Activated CD4-positive, alpha-beta T cell treated with anti-CD3 and anti-CD28 coated beads, Interleukin-2, amount 50 U/mL, for 1 hour (primary cell): ENCODE data around the gene RAET1G.
"Not testable (repeated sequence)": the region's sequence is repeated elsewhere in the genome, so short reads cannot be mapped to it uniquely, and the experiment has no call there.

Source experiments
- DNase-seq: peaks from one replicate; pipeline ENCODE4 v3.0.0-alpha.2; 2020

Gene RAET1G, protein sequence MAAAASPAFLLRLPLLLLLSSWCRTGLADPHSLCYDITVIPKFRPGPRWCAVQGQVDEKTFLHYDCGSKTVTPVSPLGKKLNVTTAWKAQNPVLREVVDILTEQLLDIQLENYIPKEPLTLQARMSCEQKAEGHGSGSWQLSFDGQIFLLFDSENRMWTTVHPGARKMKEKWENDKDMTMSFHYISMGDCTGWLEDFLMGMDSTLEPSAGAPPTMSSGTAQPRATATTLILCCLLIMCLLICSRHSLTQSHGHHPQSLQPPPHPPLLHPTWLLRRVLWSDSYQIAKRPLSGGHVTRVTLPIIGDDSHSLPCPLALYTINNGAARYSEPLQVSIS

DNA sequence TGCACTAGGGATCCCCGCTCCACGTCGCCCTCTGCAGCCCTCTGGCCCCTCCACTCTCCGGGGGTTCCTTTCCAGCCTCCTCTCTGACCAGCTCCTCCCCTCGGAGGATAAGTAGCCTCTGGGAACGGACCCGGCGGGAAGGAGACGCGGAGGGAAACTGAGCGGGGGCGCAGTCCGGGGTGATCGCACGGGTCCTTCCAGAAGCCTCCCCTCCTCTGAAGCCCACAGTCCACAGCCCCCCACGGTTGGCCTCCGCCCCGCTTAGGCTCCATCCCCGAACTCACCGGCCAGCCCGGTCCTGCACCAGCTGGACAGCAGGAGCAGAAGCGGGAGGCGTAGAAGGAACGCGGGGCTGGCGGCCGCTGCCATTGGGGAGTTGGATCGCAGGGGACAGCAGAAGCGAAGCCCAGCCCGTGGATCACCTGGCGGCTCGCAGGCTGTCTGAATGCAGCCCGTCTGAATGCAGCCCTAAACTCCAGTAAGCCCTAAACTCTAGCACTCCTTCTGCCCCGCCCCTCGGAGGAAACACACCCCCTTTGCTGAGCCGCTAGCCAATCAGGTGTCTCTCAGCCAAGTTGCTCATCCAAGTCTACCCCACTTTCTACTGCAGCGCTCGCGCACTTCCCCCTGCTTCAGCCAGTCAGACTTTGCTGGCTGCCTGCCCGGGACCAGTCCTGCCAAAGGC lies at the start of gene RAET1G:
Gene RAET1G (minus strand): TSS at position 480 of the 685 bp plus-strand sequence. CDS start 111 bp downstream, at position 369.
- peak; percentile 83 for DNase-seq

DNA sequence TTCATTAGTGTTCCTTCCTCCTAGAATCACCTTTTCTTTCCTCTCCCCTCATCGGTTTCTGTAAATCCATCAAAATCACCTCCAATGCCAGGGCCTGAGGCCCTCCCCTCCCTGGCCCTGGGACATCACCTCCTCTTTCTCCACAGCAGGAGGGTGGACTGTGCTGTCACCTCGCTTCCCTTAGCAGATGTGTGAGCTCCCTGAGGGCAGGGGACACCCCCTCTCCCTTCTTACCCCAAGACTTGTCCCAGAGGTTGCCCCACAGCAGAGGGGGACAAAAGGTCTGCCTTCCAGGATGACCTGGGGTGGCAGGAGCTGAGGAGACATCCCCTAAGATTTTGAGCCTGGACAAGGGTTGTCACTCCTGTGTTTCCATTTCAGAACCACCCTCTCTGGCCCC lies 46.7 kb upstream of the RAET1G start:
- DNase-seq, result no peak

DNA sequence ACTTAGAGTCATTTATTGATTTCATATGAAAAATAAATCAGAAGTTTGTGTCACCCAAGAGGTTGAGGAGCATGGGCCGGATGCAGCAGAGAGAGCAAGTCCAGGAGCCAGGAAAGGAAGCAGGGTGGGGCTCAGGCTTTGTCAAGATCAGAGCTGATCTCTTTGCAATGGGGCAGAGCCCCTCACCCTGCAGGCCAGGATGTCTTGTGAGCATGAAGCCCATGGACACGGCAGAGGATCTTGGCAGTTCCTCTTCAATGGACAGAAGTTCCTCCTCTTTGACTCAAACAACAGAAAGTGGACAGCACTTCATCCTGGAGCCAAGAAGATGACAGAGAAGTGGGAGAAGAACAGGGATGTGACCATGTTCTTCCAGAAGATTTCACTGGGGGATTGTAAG lies 46.0 kb upstream of the RAET1G start:
- DNase-seq, result not testable (repeated sequence)

DNA sequence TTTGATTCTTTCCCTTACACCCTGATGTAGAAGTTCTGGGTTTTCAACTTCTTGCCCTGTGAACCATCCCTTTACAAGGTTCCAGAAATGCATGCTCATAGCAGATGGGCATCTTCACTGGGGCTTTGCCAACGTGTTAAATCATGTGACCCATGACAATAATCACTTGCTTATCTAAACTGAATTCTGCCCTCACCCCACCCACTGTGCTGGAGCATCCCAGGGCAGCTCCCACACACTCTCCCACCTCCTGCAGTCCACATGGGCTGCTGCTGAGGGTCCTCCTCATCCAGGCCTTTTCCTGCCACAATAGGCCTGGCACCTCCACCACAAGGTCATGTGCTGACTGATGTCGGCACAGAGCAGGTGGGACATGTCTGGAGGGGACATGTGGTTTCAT lies 45.1 kb upstream of the RAET1G start:
- not testable (repeated sequence) for DNase-seq

DNA sequence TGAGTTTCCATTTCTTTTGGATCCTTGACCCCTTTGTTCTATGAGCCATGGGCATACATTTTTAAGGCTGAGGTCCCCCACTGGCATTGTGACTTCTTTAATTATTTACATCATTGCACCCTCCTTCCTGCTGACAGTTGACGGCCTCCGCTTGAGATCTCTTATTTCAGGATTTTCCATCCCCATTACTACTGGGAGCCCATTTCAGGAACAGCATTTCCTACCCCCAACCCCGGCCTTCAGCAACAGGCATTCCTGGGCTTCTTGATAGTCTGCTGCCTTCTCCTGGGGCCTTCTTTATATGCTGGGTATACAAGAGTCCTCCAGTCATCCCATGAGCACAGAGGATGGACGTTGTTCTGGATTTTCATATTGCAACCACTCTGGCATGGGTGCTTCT lies 44.7 kb upstream of the RAET1G start:
- no peak for DNase-seq

DNA sequence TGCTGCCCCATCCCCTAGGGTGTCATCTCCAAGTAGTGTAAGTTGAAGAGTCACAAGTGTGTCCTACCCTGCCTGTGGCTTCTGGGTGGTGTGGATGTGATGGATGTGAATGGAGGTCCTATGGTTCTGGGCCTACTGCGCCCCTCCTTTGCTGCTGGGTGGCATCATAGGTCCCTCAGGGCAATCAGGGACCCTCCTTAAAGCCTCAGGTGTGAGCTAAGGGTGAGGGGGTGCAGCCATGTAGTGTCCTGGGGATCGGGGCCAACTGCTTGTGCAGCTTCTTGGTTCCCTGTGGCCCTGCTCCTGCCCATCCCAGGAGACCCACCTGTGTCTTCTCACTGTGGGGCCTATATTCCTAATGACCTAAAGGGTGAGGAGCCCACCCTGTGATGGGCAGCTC lies 43.4 kb upstream of the RAET1G start:
- DNase-seq, result not testable (repeated sequence)

DNA sequence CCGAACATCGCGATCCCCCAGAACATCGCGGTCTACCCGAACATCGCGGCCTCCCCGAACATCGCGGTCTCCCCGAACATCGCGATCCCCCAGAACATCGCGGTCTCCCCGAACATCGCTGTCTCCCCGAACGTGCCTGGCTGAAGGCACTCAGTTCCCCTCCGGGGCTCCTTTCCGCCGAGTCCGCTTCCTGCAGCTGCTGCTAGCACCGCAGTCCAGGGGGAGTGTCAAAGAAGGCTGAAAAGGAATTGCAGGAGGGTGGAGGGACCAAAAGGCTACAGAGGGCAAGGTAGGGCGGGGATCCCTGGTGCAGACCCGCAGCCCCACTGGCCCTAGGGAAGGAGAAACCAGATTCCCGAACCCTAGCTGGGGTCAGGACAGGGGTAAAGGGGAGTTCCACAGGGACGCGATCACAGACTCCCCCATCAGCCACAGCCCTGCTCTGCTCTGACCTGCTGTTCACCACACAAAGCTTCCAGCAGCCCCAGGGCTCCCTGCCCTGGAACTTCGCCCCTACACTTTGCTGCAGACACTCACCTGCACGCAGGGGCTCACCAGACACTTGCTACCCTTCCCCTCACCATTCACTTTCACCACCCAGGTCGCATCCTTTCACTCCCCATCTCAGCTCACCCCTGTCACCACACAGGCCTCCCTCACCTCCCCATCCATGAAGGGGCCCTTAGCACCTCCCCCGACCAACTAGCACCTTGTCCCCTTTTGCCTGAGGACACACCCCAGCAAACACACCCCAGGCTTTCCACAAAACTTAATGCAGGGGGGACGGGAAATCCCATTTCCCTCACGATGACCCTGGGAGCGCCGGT lies 42.5 kb upstream of the RAET1G start:
- no peak for DNase-seq

DNA sequence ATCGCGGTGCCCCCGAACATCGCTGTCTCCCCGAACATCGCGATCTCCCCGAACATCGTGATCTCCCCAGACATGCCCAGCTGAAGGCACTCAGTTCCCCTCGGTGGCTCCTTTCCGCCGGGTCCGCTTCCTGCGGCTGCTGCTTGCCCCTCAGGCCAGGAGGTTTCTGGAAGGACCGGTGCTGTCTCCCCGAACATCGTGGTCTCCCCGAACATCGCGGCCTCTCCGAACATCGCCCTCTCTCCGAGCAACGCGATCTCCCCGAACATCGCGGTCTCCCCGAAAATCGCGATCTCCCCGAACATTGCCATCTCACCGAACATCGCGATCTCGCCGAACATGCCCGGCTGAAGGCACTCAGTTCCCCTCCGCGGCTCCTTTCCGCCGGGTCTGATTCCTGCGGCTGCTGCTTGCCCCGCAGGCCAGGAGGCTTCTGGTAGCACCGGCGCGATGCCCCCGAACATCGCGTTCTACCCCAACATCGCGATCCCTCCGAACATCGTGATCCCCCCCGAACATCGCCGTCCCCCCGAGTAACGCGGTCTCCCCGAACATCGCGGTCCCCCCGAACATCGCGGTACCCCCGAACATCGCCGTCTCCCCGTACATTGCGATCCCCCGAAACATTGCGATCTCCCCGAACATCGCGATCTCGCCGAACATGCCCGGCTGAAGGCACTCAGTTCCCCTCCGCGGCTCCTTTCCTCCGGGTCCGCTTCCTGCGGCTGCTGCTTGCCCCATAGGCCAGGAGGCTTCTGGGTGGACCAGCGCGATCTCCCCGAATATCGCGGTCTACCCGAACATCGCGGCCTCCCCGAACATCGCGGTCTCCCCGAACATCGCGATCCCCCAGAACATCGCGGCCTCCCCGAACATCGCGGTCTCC lies 41.6 kb upstream of the RAET1G start:
- DNase-seq, result no peak

DNA sequence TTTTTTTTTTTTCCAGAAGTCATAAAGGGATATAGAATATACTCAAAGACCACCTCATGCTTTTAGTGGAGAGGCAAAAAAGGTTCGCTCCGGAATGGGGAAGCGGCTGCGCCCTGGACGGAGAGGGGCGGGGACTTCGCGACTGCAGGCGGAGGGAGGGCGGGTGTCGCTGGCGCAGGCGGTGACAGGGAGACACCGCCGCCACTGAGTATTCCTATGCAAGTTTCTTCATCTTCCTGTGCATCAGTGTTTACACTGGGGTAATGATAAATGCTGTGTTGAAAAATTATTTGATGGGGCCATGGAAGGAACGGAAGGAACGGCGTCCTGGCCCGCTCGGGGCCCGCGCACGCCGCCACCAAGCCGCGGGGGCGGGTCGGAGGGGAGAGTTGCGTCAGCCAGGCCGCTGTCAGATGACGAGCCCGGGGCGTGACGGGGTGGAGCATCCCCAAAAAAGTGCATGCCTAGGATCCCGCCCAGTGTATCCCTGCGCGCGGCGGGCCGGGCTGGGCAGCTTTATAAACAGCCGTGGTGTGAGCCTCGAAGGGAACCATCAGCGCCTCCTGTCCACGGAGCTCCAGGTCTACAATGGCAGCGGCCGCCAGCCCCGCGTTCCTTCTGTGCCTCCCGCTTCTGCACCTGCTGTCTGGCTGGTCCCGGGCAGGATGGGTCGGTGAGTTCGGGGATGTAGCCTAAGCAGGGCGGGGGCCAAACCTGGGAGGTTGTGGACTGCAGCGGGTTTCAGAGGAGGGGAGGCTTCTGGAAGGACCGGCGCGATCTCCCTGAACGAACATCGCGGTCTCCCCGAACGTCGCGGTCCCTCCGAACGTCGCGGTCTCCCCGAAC lies 40.8 kb upstream of the RAET1G start, which contains the start of gene ULBP1:
Gene ULBP1 (plus strand): TSS at position 482 of the 846 bp plus-strand sequence. CDS start 107 bp downstream, at position 589.
- peak; percentile 73 for DNase-seq

DNA sequence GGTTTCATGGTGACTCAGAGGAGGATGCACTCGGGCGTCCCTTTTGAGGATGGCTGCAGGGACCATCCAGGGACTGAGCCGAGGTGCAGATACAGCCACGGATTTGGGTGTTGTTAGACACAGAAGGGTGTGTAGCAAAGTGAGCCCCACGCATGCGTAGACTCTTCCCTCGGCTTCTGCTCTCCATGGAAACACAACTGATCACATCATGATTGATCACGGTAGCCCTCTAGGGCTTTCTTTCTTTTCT lies 40.2 kb upstream of the RAET1G start:
- peak; percentile 38 for DNase-seq

DNA sequence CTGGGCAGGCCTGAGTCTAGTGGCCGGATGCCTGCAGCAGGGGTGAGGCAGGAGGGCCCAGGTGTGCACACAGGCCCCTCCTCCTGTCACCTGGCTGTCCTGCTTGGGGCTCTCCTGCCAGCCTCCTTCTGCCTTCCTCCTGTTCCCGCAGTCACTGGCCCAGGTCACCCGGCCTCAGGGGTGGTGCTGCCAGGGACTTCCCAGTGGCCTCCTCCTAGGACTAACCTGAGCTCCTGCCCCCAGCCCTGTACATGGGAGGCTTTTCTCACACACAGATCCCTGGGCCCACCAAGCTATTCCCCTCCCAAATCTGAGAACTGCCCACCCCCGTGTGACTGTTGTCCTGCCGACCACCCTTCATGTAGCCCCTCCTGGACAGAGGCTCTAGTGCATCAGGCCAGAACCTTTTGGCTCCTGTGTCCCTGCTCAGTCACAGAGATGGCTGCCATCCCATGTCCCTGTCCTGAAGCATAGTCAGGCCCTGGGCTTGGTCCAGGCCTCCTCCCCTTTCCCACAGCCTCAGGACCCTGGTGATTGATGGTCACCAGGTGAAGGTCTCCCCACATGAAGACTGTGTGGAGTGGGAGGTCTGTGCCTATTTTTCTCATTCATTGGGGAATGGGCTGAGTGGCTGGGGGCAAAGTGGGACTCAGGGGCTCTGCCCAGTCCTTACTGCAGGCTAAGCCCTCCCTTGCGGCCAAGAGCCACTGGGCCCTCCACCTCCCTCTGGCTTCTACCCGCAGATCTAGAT lies 39.7 kb upstream of the RAET1G start:
- no peak for DNase-seq

DNA sequence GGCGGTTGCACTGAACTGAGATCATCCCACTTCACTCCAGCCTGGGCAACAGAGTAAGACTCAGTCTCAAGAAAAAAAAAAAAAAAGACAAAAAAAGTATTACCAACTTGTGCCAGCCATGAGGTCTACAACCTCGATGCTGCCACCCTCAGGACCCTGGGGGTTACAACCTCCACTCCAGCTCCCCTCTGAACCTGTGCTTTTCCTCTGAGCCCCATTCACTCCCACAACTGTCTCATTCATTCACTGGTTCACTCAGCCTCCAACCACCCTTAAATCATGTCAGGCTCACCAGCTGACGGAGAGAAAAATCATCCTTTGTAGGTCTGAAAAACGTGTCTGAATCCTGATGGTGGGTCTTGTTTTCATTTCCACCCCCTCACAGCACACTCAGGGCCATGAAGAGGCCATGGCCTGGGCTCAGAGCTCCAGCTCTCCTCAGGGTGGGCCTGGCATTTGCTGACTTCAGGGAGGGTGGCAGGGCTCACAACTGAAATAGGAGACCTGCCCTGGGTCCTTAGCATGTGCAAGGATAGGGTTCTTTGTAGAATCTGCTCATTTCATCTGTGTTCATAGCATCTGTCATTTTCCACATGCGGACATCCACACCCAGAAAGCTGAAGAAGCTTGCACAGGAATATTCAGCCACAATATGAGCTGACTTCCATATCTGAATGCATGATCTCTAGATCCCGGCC lies 39.0 kb upstream of the RAET1G start:
- DNase-seq, result peak; percentile 49

DNA sequence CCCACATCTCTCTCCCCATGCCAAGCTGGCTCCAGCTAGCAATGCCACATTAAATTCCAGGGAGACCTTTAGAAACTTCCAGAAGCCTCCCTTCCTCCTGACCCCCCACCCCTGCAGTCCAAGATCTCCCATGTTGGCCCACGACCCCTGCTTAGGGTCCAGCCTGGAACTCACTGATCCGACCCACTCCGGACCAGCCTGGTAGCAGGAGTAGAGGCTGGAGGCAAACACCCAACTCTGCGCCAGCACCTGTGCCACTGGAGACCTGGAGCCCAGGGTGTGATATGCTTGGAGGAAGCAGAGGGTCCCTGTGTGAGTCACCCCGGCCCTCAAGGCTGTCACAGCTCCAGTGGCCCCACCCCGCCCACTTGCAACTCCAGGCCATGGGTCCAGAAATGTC lies 37.6 kb upstream of the RAET1G start:
- DNase-seq, result no peak

DNA sequence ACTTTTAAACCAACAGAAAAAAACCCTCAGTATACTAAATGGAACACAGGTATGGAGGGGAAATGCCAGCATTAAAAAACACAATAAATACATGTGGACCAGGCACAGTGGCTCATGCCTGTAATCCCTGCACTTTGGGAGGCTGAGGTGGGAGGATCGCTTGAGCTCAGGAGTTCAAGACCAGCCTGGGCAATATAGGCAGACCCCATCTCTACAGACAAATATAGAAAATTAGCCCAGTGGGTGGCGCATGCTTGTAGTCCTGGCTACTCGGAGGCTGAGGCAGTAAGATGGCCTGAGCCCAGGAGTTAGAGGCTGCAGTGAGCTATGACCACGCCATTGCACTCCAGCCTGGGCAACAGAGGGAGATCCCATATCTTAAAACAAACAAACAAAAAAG lies 36.9 kb upstream of the RAET1G start:
- DNase-seq, result not testable (repeated sequence)

DNA sequence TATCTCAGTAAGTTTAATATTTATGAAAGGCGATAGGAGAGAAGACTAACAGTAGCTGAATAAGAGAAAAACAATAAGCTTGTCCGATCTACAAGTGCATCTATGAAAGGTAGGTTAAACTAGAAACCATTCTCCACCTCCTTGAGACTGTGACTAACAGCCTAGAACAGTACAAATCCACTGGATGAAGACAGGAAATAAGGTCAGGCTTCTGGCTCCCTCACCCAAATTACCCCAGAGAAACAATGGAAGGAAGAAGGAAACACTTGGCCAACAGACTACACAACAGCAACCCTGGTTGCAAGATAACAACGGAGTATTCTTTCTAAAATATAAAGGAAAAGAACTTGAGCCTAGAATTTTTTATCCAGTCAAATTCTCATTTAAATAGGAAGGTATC lies 35.2 kb upstream of the RAET1G start:
- DNase-seq, result not testable (repeated sequence)

DNA sequence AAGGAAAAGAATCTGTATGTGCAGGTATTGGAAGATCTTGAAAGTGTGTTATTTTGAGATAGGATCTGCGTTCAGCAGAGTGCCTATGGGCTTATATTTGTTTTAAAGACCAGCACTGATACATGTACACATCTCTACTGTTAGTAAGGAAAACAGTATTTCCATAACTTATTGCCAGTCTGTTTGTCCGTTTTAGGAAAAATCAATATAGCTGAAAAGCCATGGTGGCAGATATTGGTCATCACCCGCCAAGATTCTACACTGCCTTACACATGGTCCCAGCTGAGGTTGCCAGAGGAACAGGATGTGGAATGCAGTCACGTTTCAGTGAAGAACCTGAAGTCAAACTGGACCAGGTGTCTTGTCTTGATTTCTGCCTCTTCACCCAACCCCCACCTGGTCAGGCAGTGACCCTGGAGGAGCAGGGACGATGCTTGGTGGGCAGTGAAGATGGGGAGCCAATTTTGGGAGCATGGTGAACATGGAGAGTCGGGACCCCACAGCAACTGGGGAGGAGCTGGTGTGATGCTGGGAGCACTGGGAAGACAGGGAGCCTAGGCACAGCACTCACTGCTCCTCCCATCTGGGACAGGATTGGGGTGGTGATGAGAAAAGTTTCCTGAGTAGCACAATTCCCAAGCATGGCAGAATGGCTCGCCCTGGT lies 32.9 kb upstream of the RAET1G start:
- DNase-seq, result not testable (repeated sequence)

DNA sequence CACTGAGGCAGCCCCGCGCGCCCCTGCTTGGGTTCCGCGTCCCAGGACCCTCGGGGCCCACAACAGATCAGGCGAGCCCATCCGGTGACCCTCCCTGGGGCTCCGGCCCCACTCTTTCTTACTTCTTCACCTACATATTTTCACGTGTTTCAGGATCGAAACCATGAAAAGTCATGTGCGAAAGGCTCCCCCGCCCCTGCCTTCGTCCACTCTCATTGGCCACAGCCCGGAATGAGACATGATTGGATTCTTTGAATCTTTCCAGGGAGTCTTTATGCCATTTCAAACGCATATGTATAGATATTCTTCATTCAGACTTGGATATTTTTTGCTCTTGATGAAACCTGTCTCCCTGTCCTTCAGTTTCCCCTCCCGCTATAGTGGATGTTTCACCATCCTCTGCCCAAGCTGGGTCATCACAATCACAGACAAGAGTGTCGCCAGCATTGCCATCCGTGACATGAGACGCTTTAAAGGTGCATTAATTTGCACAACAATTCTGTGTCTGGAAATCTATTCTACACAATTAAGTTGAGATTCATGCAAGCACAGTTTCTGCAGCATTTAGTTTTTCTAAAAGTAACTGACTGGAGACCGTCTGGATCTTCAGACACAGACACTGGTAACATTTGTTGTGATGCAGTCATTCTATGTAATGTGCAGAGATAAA lies 32.2 kb upstream of the RAET1G start:
- DNase-seq, result not testable (repeated sequence)

DNA sequence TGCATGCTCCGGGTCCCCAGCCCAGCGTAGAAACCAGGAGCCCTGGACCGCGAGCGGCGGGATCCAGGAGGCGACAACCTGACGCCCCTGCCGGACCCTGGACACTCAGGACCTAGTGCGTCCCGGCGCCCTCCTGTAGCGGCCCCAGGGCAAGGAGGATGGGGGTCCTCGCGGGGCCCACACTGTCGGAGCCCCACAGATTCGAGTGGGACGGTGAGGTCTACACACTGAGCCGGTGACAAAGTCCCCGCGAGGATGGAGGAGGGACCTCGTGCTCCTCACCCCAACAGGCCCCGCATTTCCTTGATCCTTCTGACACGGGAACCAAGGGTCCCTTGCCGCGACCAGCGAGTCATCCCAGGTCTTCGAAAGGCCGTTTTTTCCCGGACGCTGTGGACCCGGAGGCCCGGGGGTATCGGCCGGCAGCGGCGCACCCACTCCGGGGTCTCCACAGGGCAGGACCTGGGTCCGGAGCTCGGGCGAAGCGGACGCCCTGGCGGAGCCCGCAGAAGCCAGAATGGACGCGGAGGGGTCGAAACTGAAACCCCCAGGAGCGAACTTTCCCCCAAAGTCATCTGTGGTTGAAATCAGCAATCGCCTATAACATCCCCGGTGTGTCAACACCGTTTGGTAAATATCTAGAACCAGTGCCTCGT lies 31.5 kb upstream of the RAET1G start:
- DNase-seq, result not testable (repeated sequence)

DNA sequence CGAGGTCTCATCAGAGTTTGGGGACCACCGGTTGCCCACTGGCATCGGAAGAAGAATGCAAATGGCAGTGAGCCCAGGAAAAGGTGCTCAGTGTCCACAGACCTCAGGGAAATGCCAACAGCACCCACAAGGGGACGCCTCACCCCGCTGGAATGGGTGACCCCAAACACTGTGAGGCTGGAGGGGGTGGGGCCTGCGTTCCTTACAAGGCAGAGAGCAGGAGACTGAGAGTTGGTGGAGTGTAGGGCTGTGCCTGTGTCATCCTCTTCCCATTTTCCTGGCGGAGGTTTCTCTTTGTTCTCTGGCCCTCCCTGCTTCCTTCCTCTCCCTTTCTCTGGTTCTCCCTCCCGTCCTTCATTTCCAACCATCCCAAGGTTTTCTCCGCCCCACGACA lies 31.0 kb upstream of the RAET1G start:
- DNase-seq, result not testable (repeated sequence)
